GM19324 (cell line): ENCODE data around the gene RANBP9.

Source experiments
- ATAC-seq: cut with Tn5 transposase; IDR thresholded peaks from one replicate; pipeline ENCODE4 v1.9.1; 2021; ENCODE audit warnings: mild to moderate bottlenecking, moderate library complexity; ENCODE audit not compliant: unreplicated experiment, low FRiP score

The RANBP9 gene

DNA sequence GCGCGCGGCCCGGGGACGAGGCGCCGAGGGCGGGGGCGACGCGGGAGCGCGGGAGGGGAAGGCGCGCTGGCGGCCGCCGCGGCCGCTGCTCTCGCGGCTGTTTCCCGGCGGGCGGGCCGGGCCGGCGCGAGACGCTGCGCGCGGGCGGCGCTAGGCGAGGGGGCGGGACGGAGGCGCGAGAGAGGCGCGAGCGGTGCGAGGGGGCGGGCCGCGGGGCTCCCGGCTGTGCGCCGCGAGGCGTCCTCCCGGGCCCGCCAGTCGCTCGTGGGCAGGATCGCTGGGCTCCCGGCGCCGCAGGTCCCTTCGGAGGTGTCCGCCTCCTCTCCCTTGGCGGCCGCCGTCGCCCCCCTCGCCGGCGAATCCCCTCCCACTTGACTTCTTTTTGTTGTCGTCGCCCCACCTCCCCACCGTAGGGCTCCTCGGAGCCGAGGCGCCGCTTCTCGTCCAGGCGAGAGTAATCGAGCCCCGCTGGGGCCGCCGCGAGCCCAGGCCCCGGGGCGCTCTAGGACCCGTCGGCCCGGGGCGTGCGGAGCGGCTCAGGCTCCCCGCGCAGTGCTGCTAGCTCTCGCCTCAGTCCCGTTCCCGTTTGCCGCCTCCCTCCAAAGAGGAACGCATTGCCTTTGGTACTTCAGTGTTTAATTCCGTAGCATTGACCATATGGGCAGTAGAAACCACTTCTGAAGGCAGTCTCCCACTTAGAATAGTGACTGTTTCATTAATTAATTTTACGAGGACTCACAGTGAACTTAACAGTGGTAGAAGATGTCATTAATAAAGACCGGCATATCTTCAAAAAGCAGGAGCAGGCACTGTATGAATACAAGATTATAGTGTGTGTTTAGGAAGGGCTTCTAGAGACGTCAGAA, at the start of gene RANBP9:
RANBP9 (minus strand) TSS at position 103 of the 866 bp plus-strand sequence. CDS start 330 bp downstream, outside the sequence.
- ATAC-seq: peak; percentile 86

DNA sequence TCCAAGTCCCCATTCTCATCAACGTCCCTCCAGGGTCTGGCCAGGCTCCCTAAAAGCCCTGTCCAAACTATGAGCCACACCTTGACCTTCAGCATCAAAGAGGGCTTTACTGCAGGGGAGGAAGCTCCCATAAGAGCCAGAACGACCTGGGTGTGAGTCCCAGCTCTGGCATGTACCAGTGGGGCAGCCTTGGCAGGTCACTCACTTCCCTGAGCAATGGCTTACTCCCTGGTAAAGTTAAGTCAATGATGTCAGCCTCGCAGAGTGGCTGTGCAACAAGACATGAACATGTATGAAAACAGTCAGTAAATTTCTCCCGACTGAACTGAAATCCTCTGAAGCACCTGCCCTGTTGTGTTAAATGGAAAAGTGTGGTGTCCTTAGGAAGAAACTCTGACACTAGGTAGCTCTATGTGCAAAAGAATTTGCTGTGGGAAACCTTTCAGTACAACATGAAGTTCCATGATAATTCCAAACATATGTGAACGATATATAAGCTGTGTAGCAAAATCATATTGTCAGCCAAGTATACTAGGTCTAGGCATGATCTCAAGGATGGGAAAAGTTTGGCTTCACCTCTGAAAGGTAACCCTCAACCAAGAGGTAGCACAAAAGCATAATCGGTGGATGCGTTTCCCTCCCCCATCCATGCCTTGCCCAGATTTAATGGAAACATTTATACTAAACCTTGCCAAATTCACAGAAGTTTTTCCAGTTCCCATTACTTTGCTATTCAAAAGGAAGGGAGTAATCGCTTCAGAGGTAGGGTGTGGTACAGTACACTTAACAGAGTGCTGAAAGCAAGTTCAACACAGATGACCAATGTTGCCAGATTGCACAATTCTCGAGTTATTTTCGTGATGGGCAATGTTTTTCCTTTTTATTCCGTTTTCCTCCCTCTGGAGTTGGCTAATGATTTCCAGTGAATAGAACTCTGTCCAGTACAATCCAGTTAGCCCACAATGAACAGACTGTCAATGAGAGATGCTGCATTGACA, 49.0 kb upstream of the RANBP9 start:
- ATAC-seq: no peak

DNA sequence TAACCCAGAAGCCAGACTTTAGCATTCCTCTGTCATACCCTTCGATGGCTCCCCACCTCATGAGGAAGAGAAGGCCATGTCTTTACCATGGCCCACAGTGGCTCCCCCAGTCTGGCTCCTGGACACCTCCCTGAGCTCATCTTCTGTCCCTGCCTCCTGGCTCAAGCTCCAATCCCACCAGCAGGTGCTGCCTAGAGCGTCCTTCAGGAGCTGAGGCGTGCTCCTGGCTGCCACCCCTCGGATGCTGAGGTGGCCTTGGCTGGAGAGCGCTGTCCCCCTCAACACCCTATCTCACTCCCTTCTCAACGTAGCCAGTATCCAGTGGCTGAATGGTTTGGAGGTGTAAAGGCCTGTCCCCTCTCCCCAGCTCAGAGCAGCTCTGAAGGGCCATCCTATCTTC, 47.4 kb upstream of the RANBP9 start:
- ATAC-seq: no peak

DNA sequence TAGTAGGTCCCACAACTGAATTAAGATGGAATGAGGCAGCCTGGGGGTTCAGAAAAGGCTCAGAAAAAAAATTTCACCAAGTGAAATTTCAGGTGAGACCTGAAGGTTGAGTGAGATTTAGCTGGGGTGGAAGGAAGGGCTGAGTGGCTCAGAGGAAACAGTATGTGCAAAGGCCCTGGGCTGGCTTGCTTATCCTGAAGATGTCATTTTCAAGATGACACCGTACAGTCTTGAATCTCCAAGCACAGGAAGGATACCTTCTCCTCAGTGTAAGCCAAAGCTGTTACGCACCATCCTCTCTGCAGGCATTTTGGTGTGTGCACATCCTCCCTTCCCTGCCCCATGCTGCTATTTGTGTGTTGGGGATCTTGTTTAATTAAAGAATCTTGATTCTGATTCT, 43.0 kb upstream of the RANBP9 start:
- no peak for ATAC-seq

DNA sequence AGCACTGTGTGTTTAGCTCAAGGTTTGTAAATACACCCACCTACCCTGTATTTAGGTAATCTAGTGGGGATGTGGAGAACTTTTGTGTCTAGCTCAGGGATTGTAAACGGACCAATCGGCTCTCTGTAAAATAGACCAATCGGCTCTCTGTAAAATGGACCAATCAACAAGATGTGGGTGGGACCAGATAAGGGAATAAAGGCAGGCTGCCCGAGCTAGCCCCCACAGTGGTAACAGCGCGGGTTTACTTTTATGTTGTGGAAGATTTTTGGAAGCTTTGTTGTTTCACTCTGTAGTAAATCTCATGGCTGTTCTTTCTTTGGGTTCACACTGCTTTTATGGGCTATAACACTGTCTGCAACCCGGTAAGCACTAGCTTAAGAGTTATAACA, 32.1 kb upstream of the RANBP9 start:
- ATAC-seq: no peak

DNA sequence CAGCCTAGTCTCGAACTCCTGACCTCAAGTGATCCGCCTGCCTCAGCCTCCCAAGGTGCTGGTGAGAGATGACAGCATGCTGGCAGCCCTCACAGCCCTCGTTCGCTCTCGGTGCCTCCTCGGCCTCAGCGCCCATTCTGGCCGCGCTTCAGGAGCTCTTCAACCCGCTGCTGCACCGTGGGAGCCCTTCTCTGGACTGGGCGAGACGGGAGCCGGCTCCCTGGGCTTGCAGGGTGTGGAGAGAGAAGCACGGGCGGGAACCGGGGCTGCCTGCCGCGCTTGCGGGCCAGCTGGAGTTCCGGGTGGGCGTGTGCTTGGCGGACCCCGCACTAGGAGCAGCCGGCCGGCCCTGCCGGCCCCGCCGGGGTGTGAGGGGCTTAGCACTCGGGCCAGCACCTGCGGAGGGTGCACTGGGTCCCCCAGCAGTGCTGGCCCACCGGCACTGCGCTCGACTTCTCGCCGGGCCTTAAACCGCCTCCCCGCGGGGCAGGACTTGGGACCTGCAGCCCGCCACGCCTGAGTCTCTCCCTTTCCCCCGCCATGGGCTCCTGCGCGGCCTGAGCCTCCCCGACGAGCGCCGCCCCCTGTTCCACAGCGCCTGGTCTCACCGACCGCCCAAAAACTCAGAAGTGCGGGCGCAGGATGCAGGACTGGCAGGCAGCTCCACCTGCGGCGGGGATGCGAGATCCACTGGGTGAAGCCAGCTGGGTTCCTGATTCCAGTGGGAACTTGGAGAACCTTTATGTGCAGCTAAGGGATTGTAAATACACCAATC, 31.5 kb upstream of the RANBP9 start:
- ATAC-seq: no peak

DNA sequence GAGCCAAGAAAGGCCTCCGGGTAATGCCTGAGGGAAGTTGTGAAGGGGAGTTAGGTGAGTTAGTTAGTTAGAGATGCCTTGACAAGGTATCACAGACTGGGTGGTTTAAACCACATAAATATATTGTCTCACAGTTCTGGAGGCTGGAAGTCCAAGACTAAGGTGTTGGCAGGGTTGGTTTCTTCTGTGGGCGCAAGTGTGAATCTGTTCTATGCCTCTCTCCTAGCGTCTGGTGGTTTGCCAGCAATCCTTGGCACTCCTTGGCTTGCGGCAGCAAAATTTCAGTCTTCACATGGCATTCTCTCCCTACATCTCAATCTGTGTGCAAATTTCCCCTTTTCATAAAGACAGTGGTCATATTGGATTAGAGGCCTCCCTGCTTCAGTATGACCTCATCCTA, 29.7 kb upstream of the RANBP9 start:
- no peak for ATAC-seq

DNA sequence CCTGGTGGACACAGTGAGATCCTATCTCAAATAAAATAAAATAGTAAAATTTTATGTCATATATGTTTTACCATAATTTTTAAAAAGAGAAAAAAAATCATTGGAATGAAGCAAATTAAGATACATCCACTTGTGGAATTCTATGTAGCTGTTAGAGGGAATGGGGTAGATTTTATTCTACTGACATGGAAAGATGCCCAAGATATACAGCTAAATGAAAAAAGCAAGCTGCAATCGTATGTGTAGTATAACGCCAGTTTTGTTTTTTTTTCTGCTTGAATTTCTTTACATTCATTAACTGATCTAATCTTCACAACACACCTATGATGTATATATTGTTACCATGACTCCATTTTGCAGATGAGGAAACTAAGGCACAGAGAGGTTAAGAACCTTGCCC, 23.4 kb upstream of the RANBP9 start:
- no peak for ATAC-seq

DNA sequence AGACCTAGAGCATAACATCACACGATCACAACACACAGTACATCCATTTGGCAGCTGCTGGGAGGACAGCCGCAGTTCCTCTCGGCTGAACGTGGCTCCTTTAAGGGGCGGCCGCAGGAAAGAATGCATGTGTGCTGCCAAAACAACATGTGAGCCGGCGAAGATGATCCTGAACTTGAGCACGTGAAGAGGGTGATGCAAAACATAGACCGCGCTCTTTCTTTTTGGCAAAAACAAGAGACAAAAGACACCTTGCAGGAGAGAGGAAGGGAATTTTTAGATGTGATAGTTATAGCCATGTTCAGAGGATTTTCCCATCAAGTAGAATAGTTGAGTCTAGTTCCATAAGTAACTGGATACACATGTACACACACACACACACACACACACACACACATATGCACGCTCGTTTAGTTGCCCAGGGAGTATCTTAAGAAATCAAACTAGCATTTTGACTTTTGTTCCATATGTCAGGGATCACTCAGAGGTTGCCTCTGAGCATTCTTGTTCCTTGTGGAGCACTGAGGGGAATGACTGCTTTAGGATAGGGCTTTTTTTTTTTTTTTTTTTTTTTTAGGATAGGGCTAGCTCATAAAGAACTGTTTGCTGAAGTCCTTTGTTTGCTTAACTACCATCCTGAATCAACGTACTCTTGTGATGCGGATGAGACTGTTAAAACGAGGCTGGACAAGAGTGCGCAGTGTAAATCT, 21.7 kb upstream of the RANBP9 start:
- ATAC-seq: no peak

DNA sequence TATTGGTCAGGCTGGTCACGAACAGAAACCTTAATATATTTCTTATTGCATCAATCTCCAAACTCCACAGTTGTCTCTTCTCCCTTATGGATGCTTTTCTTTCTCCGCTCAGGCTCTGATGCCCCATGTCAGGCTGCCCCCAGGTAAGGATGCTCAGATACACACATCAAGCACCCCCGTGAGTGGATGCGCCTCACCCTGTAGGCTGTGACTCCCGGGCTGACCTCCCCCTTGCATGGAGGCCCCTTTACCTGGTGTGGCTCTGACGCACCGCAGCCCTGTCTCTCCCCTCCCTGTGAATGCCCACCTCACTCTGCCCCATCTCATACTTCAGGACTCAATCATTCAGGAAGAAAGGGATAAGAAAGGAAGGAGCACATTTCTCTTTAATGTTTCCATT, 19.1 kb upstream of the RANBP9 start:
- ATAC-seq: no peak

DNA sequence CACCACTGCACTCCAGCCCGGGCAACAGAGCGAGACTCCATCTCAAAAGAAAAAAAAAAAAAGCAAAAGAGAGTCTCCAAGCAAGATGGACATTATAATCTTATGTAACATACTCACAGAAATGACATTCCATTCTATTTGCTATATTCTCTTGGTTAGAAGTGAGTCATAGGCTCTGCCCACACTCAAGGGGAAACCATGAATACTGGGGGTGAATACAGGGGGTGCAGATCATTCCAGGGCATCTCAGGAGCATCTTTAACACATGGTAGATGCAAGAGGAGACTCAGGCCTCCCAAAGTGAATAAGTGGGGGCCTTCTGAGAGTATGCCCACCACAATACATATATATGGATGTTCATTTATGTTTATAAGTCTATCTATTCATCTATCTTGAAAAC, 18.3 kb upstream of the RANBP9 start:
- ATAC-seq: no peak

DNA sequence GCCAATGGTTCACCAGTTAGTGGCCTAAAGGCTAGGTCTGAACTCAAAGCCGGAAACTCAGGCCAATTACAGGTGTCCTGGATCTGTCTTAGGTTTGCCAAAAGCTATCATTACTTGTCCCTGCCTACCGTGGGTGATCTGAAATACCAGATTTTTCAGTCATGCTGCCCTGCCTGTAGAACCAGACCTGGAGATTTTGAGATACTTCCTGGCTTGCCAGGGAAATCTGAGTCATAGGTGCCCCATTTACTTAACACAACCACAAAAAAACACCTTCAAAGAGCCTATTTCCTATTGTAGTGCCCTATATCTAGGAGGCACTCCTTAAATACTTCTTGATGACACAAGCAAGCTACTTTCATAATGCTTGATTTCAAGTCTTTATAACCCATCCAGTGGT, 13.9 kb upstream of the RANBP9 start:
- ATAC-seq: no peak

DNA sequence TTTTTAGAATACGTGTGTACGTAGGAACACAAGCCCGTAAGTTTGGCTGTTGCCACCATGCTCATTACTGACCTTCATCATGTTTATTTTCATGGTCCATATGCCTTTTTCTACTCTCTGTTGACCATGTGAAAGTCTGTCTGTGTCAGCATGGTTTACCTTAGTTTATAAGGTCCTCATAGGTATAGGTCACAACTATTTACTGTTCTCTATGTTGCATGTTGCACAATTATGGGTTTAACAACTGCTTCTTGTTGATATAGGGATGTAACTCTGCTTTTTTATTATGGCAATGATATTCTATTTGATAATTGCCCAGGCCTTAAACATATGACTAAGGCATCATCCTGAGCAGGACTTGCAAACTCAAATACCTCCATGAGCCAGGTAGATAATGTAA, 13.4 kb upstream of the RANBP9 start:
- no peak for ATAC-seq

DNA sequence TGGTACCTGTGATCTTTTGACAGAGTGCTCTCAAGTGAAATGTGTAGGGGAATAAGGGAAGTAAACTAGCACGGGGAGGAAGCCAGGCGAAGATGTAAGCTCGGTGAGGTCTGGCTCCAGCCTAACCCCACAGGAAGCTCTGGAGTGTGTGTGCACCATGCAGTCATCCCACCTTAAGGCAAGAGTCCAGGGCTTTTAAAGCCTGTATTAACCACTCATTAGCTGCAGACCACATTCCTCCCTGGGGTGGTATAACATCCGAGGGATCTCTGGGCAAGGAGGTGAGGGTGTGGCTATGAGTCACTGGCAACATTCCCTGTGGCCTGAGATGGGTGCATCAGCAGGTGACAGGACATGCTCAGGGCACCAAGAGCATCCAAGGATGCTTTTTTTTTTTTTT, 12.5 kb upstream of the RANBP9 start:
- no peak for ATAC-seq

DNA sequence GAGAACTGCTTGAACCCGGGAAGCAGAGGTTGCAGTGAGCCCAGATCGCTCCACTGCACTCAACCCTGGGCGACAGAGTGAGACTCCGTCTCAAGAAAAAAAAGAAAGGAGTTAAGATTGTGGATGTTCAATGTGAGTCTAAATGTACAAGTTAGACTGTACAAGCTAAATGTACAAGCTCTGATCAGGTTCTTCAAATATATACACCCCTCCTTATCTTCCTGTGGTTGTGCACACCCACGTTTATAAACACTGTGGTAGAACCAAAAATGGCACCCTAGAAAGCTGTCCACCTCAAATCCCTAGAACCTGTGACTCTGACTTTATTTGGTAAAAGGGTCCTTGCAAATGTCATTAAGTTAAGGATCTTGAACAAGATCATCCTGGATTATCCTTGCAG, 11.2 kb upstream of the RANBP9 start:
- ATAC-seq: no peak

DNA sequence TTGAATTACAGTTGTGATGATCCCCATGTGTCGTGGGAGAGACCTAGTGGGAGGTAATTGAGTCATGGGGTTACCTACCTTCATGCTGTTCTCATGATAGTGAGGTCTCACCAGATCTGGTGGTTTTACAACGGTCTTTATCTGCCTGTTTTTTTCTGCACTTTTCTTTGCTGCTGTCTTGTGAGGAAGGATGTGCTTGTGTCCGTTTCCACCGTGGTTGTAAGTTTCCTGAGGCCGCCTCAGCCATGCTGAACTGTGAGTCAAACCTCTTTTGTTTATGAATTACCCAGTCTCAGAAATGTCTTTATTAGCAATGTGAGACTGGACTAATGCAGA, 6.5 kb upstream of the RANBP9 start:
- no peak for ATAC-seq

DNA sequence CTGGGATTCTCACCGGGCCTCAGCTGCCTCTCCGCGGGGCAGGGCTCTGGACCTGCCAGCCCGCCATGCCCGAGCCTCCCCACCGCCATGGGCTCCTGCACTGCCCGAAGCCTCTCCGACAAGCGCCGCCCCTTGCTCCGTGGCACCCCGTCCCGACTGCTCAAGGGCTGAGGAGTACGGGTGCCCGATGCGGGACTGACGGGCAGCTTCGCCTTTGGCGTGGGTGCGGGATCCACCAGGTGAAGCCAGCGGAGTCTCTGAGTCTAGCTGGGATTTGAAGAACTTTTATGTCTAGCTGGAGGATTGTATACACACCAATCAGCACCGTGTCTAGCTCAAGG, 5.3 kb upstream of the RANBP9 start:
- ATAC-seq: no peak

DNA sequence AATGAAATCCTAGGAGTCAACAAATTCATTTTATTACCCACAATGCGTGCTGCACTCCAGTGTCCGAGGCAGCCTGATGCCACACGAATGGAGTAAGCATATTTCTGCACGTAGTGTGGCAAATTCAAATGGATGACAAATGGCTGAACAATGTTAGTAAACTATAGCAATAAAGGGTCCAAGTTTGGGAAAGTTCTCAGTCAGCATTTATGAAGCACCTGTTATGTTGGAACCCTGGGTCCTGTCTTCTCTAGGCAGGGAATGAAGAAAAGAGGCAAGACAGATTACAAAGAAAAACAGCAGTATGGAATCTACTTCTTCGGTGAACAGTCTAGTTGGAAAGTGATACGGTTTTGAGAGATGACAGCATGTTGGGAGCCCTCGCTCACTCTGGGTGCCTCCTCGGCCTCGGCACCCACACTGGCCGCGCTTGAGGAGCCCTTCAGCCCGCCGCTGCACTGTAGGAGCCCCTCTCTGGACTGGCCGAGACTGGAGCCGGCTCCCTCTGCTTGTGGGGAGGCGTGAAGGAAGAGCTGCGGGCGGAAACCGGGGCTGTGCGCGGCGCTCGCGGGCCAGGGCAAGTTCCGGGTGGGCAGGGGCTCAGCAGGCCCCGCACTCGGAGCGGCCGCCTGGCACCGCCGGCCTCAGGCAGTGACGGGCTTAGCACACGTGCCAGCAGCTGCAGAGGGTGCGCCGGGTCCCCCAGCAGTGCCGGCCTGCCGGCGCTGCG, 4.8 kb upstream of the RANBP9 start:
- no peak for ATAC-seq

DNA sequence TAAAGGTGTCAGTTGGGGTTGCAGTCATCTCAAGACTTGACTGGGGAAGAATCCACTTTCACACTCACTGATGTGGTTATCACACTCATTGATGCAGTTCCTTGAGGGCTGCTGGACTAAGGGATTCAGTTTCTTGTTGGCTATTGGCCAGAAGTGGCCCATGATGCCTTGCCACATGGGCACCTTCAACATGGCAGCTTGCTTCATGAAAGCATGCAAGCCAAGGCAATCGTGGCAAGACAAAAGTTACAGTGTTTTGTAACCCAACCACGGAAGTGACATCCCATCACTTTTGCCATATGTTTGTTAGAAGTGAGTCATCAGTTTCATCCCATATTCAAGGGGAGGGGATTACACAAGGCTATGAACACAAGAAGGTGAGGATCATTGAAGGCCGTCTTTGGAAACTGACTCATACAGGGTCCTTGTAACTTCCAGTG, 3.8 kb upstream of the RANBP9 start:
- no peak for ATAC-seq

DNA sequence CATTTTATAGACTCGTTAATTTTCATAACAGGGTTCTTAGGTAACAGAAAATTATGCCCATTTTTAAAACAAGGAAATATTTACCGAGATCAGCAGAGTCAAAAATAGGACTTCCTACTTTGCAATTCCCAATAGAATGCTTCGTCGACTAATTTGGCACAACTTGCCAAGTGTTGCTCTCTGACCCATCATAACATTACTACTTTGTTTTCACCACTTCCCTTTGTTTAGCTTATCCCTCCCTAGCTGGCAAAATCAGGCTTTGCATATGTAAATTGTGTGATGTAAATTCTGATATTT, 914 bp upstream of the RANBP9 start:
- no peak for ATAC-seq
